GM06990 (cell line): ENCODE results near the gene RHBDF1.
A peak's percentile ranks its signal among the peaks of the same experiment; 100 is the strongest.

Source experiments
- DNase-seq: peaks from one replicate; pipeline ENCODE4 v3.0.0-alpha.2; 2011; ENCODE audit not compliant: insufficient read length; ENCODE audit errors: extremely low read depth
- H3K27me3 ChIP-seq: replicated peaks from 2 replicates; pipeline ENCODE4 v1.6.0; 2011; ENCODE audit warnings: low read length; ENCODE audit not compliant: control insufficient read depth, insufficient read depth
- H3K36me3 ChIP-seq: 2 replicates; pipeline ENCODE4 v1.5.1; 2011; ENCODE audit warnings: low read length; ENCODE audit not compliant: control insufficient read depth, insufficient read depth
- H3K4me3 ChIP-seq: replicated peaks from 2 replicates; pipeline ENCODE4 v1.5.1; 2011; ENCODE audit warnings: low read depth, mild to moderate bottlenecking, control low read depth, low read length
- TF ChIP-seq, protein P1 (sequence below): IDR thresholded peaks from 2 replicates; pipeline ENCODE4 v1.5.1; 2011; ENCODE audit warnings: low read length, control low read depth, mild to moderate bottlenecking, inconsistent platforms; ENCODE audit not compliant: insufficient read depth, poor library complexity, severe bottlenecking

The RHBDF1 gene

DNA sequence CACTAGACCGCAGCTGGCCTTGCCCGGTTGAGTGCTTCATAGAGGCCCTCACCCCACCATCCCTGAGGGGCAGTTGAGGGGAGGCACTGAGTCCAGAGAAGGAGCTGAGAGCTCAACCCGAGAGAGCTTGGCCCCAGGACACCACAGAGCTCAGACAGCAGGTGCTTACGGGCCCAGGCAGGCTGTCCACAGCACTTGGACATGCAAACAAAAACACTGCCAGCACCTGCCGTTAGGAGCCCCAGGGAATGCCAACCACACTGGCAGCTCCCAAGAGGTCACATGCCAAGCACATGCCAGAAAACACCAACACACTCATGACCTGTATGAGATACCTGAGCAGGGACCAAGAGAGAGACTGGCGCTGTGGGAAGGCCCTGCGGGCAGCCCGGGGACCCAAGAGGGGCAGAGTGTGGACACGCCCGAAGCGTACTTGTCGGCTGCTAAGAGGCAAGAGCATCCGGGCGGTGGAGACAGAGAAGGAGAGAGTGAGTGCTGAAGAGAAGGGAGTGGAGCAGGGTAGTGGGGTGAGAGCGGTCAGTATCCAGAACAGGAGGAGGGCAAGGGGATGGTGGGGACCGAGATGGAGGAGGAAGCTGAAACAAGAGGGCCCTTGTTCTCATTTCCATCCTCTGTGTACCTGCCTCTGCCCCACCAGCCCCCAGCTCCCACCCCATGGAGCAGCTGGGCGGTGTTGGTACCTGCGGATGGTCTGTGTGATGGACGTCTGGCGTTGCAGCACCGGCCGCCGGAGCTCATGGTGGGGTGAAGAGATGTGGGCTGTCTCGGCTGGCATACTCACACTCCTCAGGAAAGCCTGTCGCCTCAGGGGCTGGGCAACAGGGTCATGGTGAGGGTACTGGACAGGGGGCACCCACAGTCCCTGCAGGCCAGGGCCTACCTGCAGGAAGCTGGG lies 8.2 kb downstream of the RHBDF1 start:
- DNase-seq = peak; percentile 4
- no peaks in the 10 kb centered on the region for H3K36me3 ChIP-seq
- H3K4me3 ChIP-seq = no peak overlapping the region
- H3K27me3 ChIP-seq = no peaks in the 10 kb centered on the region; the same call in 1 of the 2 replicates
- TF ChIP-seq, protein P1, sequence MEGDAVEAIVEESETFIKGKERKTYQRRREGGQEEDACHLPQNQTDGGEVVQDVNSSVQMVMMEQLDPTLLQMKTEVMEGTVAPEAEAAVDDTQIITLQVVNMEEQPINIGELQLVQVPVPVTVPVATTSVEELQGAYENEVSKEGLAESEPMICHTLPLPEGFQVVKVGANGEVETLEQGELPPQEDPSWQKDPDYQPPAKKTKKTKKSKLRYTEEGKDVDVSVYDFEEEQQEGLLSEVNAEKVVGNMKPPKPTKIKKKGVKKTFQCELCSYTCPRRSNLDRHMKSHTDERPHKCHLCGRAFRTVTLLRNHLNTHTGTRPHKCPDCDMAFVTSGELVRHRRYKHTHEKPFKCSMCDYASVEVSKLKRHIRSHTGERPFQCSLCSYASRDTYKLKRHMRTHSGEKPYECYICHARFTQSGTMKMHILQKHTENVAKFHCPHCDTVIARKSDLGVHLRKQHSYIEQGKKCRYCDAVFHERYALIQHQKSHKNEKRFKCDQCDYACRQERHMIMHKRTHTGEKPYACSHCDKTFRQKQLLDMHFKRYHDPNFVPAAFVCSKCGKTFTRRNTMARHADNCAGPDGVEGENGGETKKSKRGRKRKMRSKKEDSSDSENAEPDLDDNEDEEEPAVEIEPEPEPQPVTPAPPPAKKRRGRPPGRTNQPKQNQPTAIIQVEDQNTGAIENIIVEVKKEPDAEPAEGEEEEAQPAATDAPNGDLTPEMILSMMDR = no peak

GRCh38 chr16:63466-63865 lies 9.0 kb downstream of the RHBDF1 start:
- TF ChIP-seq, protein P1 = no peak
- H3K27me3 ChIP-seq = no peaks in the 10 kb centered on the region; the same call in 1 of the 2 replicates
- H3K36me3 ChIP-seq = peaks cover 1% of the 10 kb centered on the region
- peak; percentile 1 for DNase-seq
- H3K4me3 ChIP-seq = no peak overlapping the region

DNA sequence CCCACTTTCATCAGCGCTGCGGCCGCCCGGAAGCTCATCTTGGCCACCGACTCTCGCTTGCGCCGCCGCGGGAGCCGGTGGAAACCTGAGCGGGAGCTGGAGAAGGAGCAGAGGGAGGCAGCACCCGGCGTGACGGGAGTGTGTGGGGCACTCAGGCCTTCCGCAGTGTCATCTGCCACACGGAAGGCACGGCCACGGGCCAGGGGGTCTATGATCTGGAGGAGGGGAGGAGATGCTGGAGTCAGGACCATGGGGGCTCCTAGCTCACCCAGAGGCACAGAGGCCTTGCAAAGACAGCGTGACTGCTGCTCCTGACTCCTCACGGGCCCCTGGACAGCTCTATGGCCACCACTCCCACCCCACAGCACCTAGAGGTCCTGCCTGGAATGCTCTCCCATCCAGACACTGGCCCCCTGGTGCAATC lies 9.5 kb downstream of the RHBDF1 start:
- Histone ChIP-seq H3K4me3 (no peak overlapping the region), H3K27me3 (no peaks in the 10 kb centered on the region), H3K36me3 (peaks cover 5% of the 10 kb centered on the region)
- peak; percentile 5 for DNase-seq
- TF ChIP-seq, protein P1 = no peak

GRCh38 chr16:62283-62967 lies 10.0 kb downstream of the RHBDF1 start:
- TF ChIP-seq, protein P1 = no peak
- Histone ChIP-seq H3K36me3 (peaks cover 9% of the 10 kb centered on the region), H3K4me3 (no peak overlapping the region), H3K27me3 (no peaks in the 10 kb centered on the region)
- peak; percentile 10 for DNase-seq

GRCh38 chr16:61879-62281 lies 10.6 kb downstream of the RHBDF1 start:
- no peaks in the 10 kb centered on the region for H3K27me3 ChIP-seq
- H3K36me3 ChIP-seq = peaks cover 14% of the 10 kb centered on the region
- no peak overlapping the region for H3K4me3 ChIP-seq
- TF ChIP-seq, protein P1 = no peak
- peak; percentile 6 for DNase-seq
